Peyer's patch (tissue), 4 donors: ENCODE measurements around the gene TSPAN9. TPM values are rescaled to one million over a fixed set of nuclear protein-coding genes. Genes with fewer than 3 reads are reported as not detected.

Experiments used
- DNase-seq, 3 donors: peaks; one replicate each; pipeline ENCODE4 v3.0.0-alpha.2; 2017 to 2019
- H3K27ac ChIP-seq, 4 donors: fragments of 200-600 bp; sonication (generic); one replicate each; pipeline ENCODE4 v1.5.1; 2016 to 2019
- H3K27me3 ChIP-seq, 2 donors: fragments of 200-600 bp; sonication (generic); one replicate each; pipeline ENCODE4 v1.5.1; 2019
- H3K36me3 ChIP-seq, 3 donors: fragments of 200-600 bp; sonication (generic); one replicate each; pipeline ENCODE4 v1.5.1; 2016 to 2019
- H3K4me1 ChIP-seq, 4 donors: fragments of 200-600 bp; sonication (generic); one replicate each; pipeline ENCODE4 v1.5.1; 2016 to 2019
- H3K4me3 ChIP-seq, 4 donors: fragments of 200-600 bp; sonication (generic); 1 replicate in 3 of 4; 2 replicates in 1 of 4; pipeline ENCODE4 v1.5.1; 2016 to 2019; ENCODE audit warnings: mild to moderate bottlenecking in 1 of 4
- H3K9me3 ChIP-seq, 4 donors: fragments of 200-600 bp; sonication (generic); one replicate each; pipeline ENCODE4 v1.5.1; 2016 to 2019; ENCODE audit warnings: mild to moderate bottlenecking in 1 of 4
- CTCF ChIP-seq, 6 experiments: fragments of 450-650 bp in 4 of 6; fragments of 200-600 bp in 2 of 6; sonication (generic) in 1 of 6; IDR thresholded peaks; one replicate each; pipeline ENCODE4 v1.5.1; 2017 to 2019; ENCODE audit warnings: antibody characterized with exemption in 6 of 6, mild to moderate bottlenecking in 3 of 6, moderate library complexity in 1 of 6
- POLR2A ChIP-seq, 2 donors: fragments of 450-650 bp; IDR thresholded peaks; one replicate each; pipeline ENCODE4 v1.5.1; 2017; ENCODE audit warnings: antibody characterized with exemption in 2 of 2, mild to moderate bottlenecking in 2 of 2, moderate library complexity in 2 of 2
- total RNA-seq, 4 donors: library from RNA; depleted of rRNA; stranded (reverse); fragments of >200 nt; gene quantifications; one replicate each; pipeline ENCODE4 v1.1.0, GENCODE V29; 2016

Gene TSPAN9
- total RNA-seq, 4 donors from 2014 or later, result 7.5 to 23.9 (median 11.8) TPM

GRCh38 chr12:3154006-3154405, 76.8 kb downstream of the TSPAN9 start:
- H3K27me3 ChIP-seq, result no peaks in the 10 kb centered on the region
- no peak for DNase-seq
- no peaks in the 10 kb centered on the region for H3K36me3 ChIP-seq
- no peak for TF ChIP-seq CTCF (IDR thresholded peaks at IDR 0.05)
- no peak for TF ChIP-seq POLR2A (IDR thresholded peaks at IDR 0.05)
- H3K9me3 ChIP-seq, result no peaks in the 10 kb centered on the region
- no peak overlapping the region for H3K27ac ChIP-seq
- peaks cover 0 to 15% (median 0%) of the 10 kb centered on the region in 4 donors for H3K4me1 ChIP-seq
- no peak overlapping the region for H3K4me3 ChIP-seq

- Histone ChIP-seq H3K4me1 (peaks cover 0 to 15% (median 0%) of the 10 kb centered on the region in 4 donors), H3K9me3 (no peaks in the 10 kb centered on the region), H3K36me3 (no peaks in the 10 kb centered on the region), H3K4me3 (no peak overlapping the region), H3K27ac (no peak overlapping the region), H3K27me3 (no peaks in the 10 kb centered on the region)
- TF ChIP-seq POLR2A (IDR thresholded peaks at IDR 0.05) (no peak), CTCF (IDR thresholded peaks at IDR 0.05) (no peak)
- no peak for DNase-seq
These were observed 78.7 kb downstream of the TSPAN9 start for GRCh38 chr12:3155702-3156370.

- peak in 1 of 3 donors; percentile 22 for DNase-seq
- H3K27ac ChIP-seq, result no peak overlapping the region
- TF ChIP-seq CTCF (IDR thresholded peaks at IDR 0.05) (no peak), POLR2A (IDR thresholded peaks at IDR 0.05) (no peak)
- no peaks in the 10 kb centered on the region for H3K9me3 ChIP-seq
- H3K27me3 ChIP-seq, result no peaks in the 10 kb centered on the region
- H3K36me3 ChIP-seq, result no peaks in the 10 kb centered on the region
- H3K4me1 ChIP-seq, result peaks cover 0 to 8% (median 0%) of the 10 kb centered on the region in 4 donors
- H3K4me3 ChIP-seq, result no peak overlapping the region
These were observed 80.6 kb downstream of the TSPAN9 start for GRCh38 chr12:3157581-3158323.

- peak in 1 of 3 donors; percentile 29 for DNase-seq
- H3K9me3 ChIP-seq, result no peaks in the 10 kb centered on the region
- H3K27ac ChIP-seq, result no peak overlapping the region
- peaks cover 0 to 8% (median 0%) of the 10 kb centered on the region in 4 donors for H3K4me1 ChIP-seq
- TF ChIP-seq CTCF (IDR thresholded peaks at IDR 0.05) (no peak), POLR2A (IDR thresholded peaks at IDR 0.05) (no peak)
- no peak overlapping the region for H3K4me3 ChIP-seq
- H3K36me3 ChIP-seq, result no peaks in the 10 kb centered on the region
- H3K27me3 ChIP-seq, result no peaks in the 10 kb centered on the region
These were observed 81.8 kb downstream of the TSPAN9 start for GRCh38 chr12:3158851-3159465.

GRCh38 chr12:3160081-3160480, 82.9 kb downstream of the TSPAN9 start:
- TF ChIP-seq CTCF (IDR thresholded peaks at IDR 0.05) (no peak), POLR2A (IDR thresholded peaks at IDR 0.05) (no peak)

More at GRCh38 chr12:3160081-3160480, 82.9 kb downstream of the TSPAN9 start:
- no peaks in the 10 kb centered on the region for H3K27me3 ChIP-seq
- no peak for DNase-seq
- H3K4me1 ChIP-seq, result peaks cover 0 to 8% (median 0%) of the 10 kb centered on the region in 4 donors
- H3K36me3 ChIP-seq, result no peaks in the 10 kb centered on the region
- H3K27ac ChIP-seq, result no peak overlapping the region
- no peaks in the 10 kb centered on the region for H3K9me3 ChIP-seq
- H3K4me3 ChIP-seq, result no peak overlapping the region
